T-cell (primary cell): ENCODE results near the gene HSP90AA1. TPM values are rescaled to one million over a fixed set of nuclear protein-coding genes. Genes with fewer than 3 reads are reported as not detected.
A peak's percentile ranks its signal among the peaks of the same experiment; 100 is the strongest.
"Not testable (repeated sequence)": the region's sequence is repeated elsewhere in the genome, so short reads cannot be mapped to it uniquely, and the experiment has no call there.

ENCODE experiments used
- ATAC-seq, 4 experiments: fragments of 200-7000 bp in 3 of 4; fragments of 150-1000 bp in 1 of 4; cut with Tn5 transposase; replicated peaks in 1 of 4; 1 replicate in 3 of 4; 2 replicates in 1 of 4; pipeline ENCODE4 v1.10.0; 2021; ENCODE audit warnings: moderate library complexity in 3 of 4, mild to moderate bottlenecking in 2 of 4, moderate number of reproducible peaks in 1 of 4
- CTCF ChIA-PET, 2 donors: fragments of 300-600 bp; sonication (Branson Sonifier 250); formaldehyde crosslinking; loops; one replicate each; lab custom pipeline; 2022; ENCODE audit warnings: antibody characterized with exemption in 2 of 2; lab: Charles Lee
- POLR2A ChIA-PET, 2 donors: fragments of 300-600 bp; sonication (Branson Sonifier 250); formaldehyde crosslinking; loops; one replicate each; lab custom pipeline; 2022; ENCODE audit warnings: antibody characterized with exemption in 2 of 2; lab: Charles Lee
- DNase-seq, 35 experiments: peaks; one replicate each; pipeline versions ENCODE4 v3.0.0 to v3.0.0-alpha.2; 2013 to 2023
- H3K27ac ChIP-seq: one replicate; pipeline ENCODE4 v1.5.1; 2013; ENCODE audit warnings: low read length
- H3K27me3 ChIP-seq, 2 experiments: replicated peaks in 1 of 2; 1 replicate in 1 of 2; 2 replicates in 1 of 2; pipeline versions ENCODE4 v1.6.1 to v1.7.0; 2013; ENCODE audit warnings: low read length in 1 of 2, mixed read lengths in 1 of 2; ENCODE audit not compliant: control insufficient read depth in 2 of 2, insufficient read depth in 2 of 2; ENCODE audit errors: extremely low read depth in 1 of 2
- H3K36me3 ChIP-seq, 2 donors: 1 replicate in 1 of 2; 2 replicates in 1 of 2; pipeline versions ENCODE4 v1.6.1 to v1.7.0; 2013; ENCODE audit warnings: low read length in 1 of 2; ENCODE audit not compliant: control insufficient read depth in 2 of 2, insufficient read depth in 1 of 2; ENCODE audit errors: extremely low read depth in 1 of 2
- H3K4me1 ChIP-seq, 2 experiments: 1 replicate in 1 of 2; 2 replicates in 1 of 2; pipeline versions ENCODE4 v1.6.1 to v1.7.0; 2013; ENCODE audit warnings: low read length in 2 of 2, mixed read lengths in 1 of 2; ENCODE audit not compliant: insufficient read depth in 2 of 2, control insufficient read depth in 1 of 2; ENCODE audit errors: extremely low read depth in 1 of 2
- H3K4me3 ChIP-seq, 2 donors: 1 replicate in 1 of 2; 2 replicates in 1 of 2; pipeline versions ENCODE4 v1.5.1 to v1.7.0; 2013; ENCODE audit warnings: mild to moderate bottlenecking in 2 of 2, low read length in 1 of 2, moderate library complexity in 1 of 2; ENCODE audit not compliant: control insufficient read depth in 1 of 2; ENCODE audit errors: extremely low read depth in 1 of 2
- H3K9me3 ChIP-seq: 2 replicates; pipeline ENCODE4 v1.7.0; 2013
- H3K27ac Mint-ChIP-seq, 2 donors: one replicate each; pipeline ENCODE4 v1.8.0; 2020 to 2021; ENCODE audit warnings: mild to moderate bottlenecking in 2 of 2, mixed read lengths in 2 of 2
- H3K27me3 Mint-ChIP-seq, 2 donors: one replicate each; pipeline ENCODE4 v1.8.0; 2021 to 2022; ENCODE audit warnings: mixed read lengths in 2 of 2
- H3K36me3 Mint-ChIP-seq: one replicate; pipeline ENCODE4 v1.8.0; 2021; ENCODE audit warnings: mixed read lengths
- H3K4me1 Mint-ChIP-seq, 3 donors: one replicate each; pipeline ENCODE4 v1.8.0; 2020 to 2022; ENCODE audit warnings: mixed read lengths in 3 of 3, mild to moderate bottlenecking in 1 of 3
- H3K4me3 Mint-ChIP-seq, 3 donors: one replicate each; pipeline ENCODE4 v1.8.0; 2020 to 2022; ENCODE audit warnings: mild to moderate bottlenecking in 3 of 3, mixed read lengths in 3 of 3, moderate library complexity in 3 of 3
- H3K9me3 Mint-ChIP-seq, 3 donors: one replicate each; pipeline ENCODE4 v1.8.0; 2020 to 2022; ENCODE audit warnings: mixed read lengths in 3 of 3
- WGBS: methylation state at CpG from one replicate; pipeline ENCODE4 v1.1.5; 2013; ENCODE audit warnings: missing lambda C conversion rate; ENCODE audit not compliant: insufficient coverage; 5-methylcytosine and 5-hydroxymethylcytosine counted together
- total RNA-seq, 35 experiments: library from RNA in 6 of 35; stranded (reverse) in 6 of 35; fragments of 120-200 nt in 1 of 35; gene quantifications; one replicate each; pipeline versions ENCODE4 v1.2.1 to v1.2.4 and lab custom pipeline; 2013 to 2026

Gene HSP90AA1
- 100 to 1,000 TPM; 230 to 471 (median 263) TPM for total RNA-seq
- 423 TPM for total RNA-seq (2013)
- total RNA-seq (lab: John Stamatoyannopoulos, UW), result 215 to 3,584 (median 825) reads per million in 29 experiments

- Histone ChIP-seq H3K4me1 (peaks cover 22 to 47% of the 10 kb centered on the region in 2 experiments), H3K4me3 (peak within 1 kb of the TSS; percentile 64 to 92), H3K9me3 (no peaks in the 10 kb centered on the region), H3K27ac (peak within 1 kb of the TSS; percentile 96), H3K27me3 (no peaks in the 10 kb centered on the region), H3K36me3 (peaks cover 5 to 37% of the 10 kb centered on the region in 2 donors)
- CTCF ChIA-PET, result interaction anchor here in 1 of 2 donors (0.6 kb wide), 1 partner anchor 9 kb away, joined by 3 read pairs; no protein-coding TSS in a partner anchor
- POLR2A ChIA-PET, result no interaction called here
- DNase-seq (peak; percentile 86 to 97 (median 91)), ATAC-seq (peak; percentile 81 to 84 (median 82))
- Mint-ChIP-seq H3K27me3 (no peaks in the 10 kb centered on the region), H3K27ac (peak within 1 kb of the TSS; percentile 96 to 97), H3K9me3 (no peaks in the 10 kb centered on the region), H3K36me3 (peaks cover 38% of the 10 kb centered on the region), H3K4me3 (peak within 1 kb of the TSS; percentile 85 to 97 (median 94)), H3K4me1 (peaks cover 60 to 64% (median 63%) of the 10 kb centered on the region in 3 donors)
- under 1% methylated on average over 93 of the region's 106 CpGs for WGBS
Observed at GRCh38 chr14:102086972-102087761, at the start of gene HSP90AA1. Gene HSP90AA1 (minus strand): TSS chr14:102087044. CDS start chr14:102086378, 666 bp downstream.

- H3K9me3 Mint-ChIP-seq, H3K27ac Mint-ChIP-seq, POLR2A ChIA-PET, H3K9me3 ChIP-seq, H3K36me3 Mint-ChIP-seq, ATAC-seq, H3K4me3 ChIP-seq, DNase-seq, H3K27ac ChIP-seq, CTCF ChIA-PET, H3K4me3 Mint-ChIP-seq, H3K27me3 ChIP-seq, H3K36me3 ChIP-seq, H3K27me3 Mint-ChIP-seq: not testable (repeated sequence)
- H3K4me1 ChIP-seq, result peaks cover 2 to 10% of the 10 kb centered on the region in 2 experiments
- 96% methylated on average over 16 of the region's 30 CpGs for WGBS
- peaks cover 8 to 14% (median 10%) of the 10 kb centered on the region in 3 donors for H3K4me1 Mint-ChIP-seq
Observed at GRCh38 chr14:102135456-102135855, 48.6 kb upstream of the HSP90AA1 start.

DNA sequence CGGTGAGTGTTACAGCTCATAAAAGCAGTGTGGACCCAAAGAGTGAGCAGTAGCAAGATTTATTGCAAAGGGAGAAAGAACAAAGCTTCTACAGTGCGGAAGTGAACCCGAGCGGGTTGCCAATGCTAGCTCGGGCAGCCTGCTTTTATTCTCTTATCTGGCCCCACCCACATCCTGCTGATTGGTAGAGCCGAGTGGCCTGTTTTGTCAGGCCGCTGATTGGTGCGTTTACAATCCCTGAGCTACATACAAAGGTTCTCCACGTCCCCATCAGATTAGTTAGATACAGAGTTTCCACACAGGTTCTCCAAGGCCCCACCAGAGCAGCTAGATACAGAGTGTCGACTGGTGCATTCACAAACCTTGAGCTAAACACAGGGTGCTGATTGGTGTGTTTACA lies 47.9 kb upstream of the HSP90AA1 start:
- H3K9me3 ChIP-seq, H3K27me3 Mint-ChIP-seq, CTCF ChIA-PET, H3K27me3 ChIP-seq, POLR2A ChIA-PET, DNase-seq, H3K4me1 ChIP-seq, H3K9me3 Mint-ChIP-seq, H3K36me3 ChIP-seq, ATAC-seq, H3K4me3 ChIP-seq, H3K27ac Mint-ChIP-seq, H3K36me3 Mint-ChIP-seq, H3K27ac ChIP-seq, H3K4me3 Mint-ChIP-seq: not testable (repeated sequence)
- H3K4me1 Mint-ChIP-seq, result peaks cover 7 to 10% (median 8%) of the 10 kb centered on the region in 3 donors
- 94% methylated on average over 8 of the region's 10 CpGs for WGBS

- H3K4me3 Mint-ChIP-seq, POLR2A ChIA-PET: not testable (repeated sequence)
- CTCF ChIA-PET, result interaction anchor here in 1 of 2 donors (0.7 kb wide), 1 partner anchor 650 kb away, joined by 6 read pairs; no protein-coding TSS in a partner anchor
Observed at GRCh38 chr14:102134021-102134420, 47.2 kb upstream of the HSP90AA1 start.

DNA sequence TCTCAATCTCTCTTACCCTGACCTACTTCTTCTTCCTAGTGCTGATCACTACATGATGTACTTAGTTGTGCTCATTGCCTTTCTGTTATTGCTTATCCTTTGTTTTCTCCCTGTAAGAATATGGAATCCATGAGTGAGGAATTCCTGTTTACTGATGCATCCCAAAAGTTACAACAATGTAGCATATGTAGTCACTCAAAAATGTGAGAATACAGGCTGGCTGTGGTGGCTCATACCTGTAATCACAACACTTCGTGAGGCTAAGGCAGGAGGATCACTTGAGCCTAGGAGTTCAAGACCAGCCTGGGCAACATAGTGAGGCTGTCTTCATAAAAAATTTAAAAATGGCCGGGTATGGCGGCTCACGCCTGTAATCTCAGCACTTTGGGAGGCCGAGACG lies 44.9 kb upstream of the HSP90AA1 start:
- ChIA-PET POLR2A (no interaction called here), CTCF (no interaction called here)
- H3K4me3 ChIP-seq, result no peak overlapping the region
- H3K4me1 ChIP-seq, result no peaks in the 10 kb centered on the region
- H3K9me3 ChIP-seq, result no peaks in the 10 kb centered on the region
- 86% methylated on average over 1 of the region's 6 CpGs for WGBS
- H3K27ac Mint-ChIP-seq, result no peak overlapping the region
- ATAC-seq (no peak), DNase-seq (no peak)
- H3K4me3 Mint-ChIP-seq, result no peak overlapping the region
- no peaks in the 10 kb centered on the region for H3K4me1 Mint-ChIP-seq
- H3K27ac ChIP-seq, result no peak overlapping the region
- peaks cover 0 to 3% of the 10 kb centered on the region in 2 donors for H3K36me3 ChIP-seq
- H3K36me3 Mint-ChIP-seq, result peaks cover 8% of the 10 kb centered on the region
- no peaks in the 10 kb centered on the region for H3K27me3 ChIP-seq
- H3K27me3 Mint-ChIP-seq, result no peaks in the 10 kb centered on the region
- no peaks in the 10 kb centered on the region for H3K9me3 Mint-ChIP-seq

More at GRCh38 chr14:102134021-102134420, 47.2 kb upstream of the HSP90AA1 start:
- not testable (repeated sequence) for H3K9me3 Mint-ChIP-seq, H3K4me1 ChIP-seq, H3K27ac ChIP-seq, DNase-seq, H3K27me3 ChIP-seq, H3K4me1 Mint-ChIP-seq, ATAC-seq, H3K36me3 ChIP-seq, H3K9me3 ChIP-seq, H3K27me3 Mint-ChIP-seq, H3K27ac Mint-ChIP-seq, H3K4me3 ChIP-seq, H3K36me3 Mint-ChIP-seq
- 92% methylated on average over 2 of the region's 9 CpGs for WGBS

GRCh38 chr14:102126807-102127455 lies 40.1 kb upstream of the HSP90AA1 start:
- Histone ChIP-seq H3K4me3 (no peak overlapping the region), H3K4me1 (no peaks in the 10 kb centered on the region), H3K36me3 (no peaks in the 10 kb centered on the region), H3K9me3 (no peaks in the 10 kb centered on the region), H3K27me3 (no peaks in the 10 kb centered on the region), H3K27ac (no peak overlapping the region)
- ChIA-PET POLR2A (no interaction called here), CTCF (interaction anchor here in 1 of 2 donors (0.6 kb wide), 1 partner anchor 187 kb away, joined by 3 read pairs; no protein-coding TSS in a partner anchor)
- H3K27me3 Mint-ChIP-seq, result no peaks in the 10 kb centered on the region
- DNase-seq (no peak), ATAC-seq (no peak)
- 85% methylated on average over 4 of the region's 5 CpGs for WGBS
- no peak overlapping the region for H3K27ac Mint-ChIP-seq
- H3K9me3 Mint-ChIP-seq, result no peaks in the 10 kb centered on the region
- H3K4me3 Mint-ChIP-seq, result no peak overlapping the region
- H3K36me3 Mint-ChIP-seq, result no peaks in the 10 kb centered on the region
- no peaks in the 10 kb centered on the region for H3K4me1 Mint-ChIP-seq
